HepG2 (cell line): ENCODE data around the gene BIK. TPM values are rescaled to one million over a fixed set of nuclear protein-coding genes. Genes with fewer than 3 reads are reported as not detected.

Experiments used
- ASH2L ChIP-seq: fragments of 300-600, 200-600 bp; sonication (generic); IDR thresholded peaks from 2 replicates; pipeline ENCODE4 v1.7.0; 2017; ENCODE audit warnings: low read depth, mild to moderate bottlenecking, moderate library complexity, mixed read lengths, low read length; ENCODE audit not compliant: insufficient read length
- ELF3 ChIP-seq: IDR thresholded peaks from 2 replicates; pipeline ENCODE4 v1.6.1; 2016; ENCODE audit warnings: missing genetic modification reagents, missing compliant biosample characterization
- GABPA ChIP-seq, 2 experiments: IDR thresholded peaks; 2 replicates each; pipeline ENCODE4 v1.6.1; 2011 to 2016; ENCODE audit warnings: low read depth in 2 of 2, low read length in 1 of 2, missing biosample characterization in 1 of 2, missing genetic modification characterization in 1 of 2
- GMEB2 ChIP-seq: IDR thresholded peaks from 2 replicates; pipeline ENCODE4 v1.6.1; 2016; ENCODE audit warnings: missing biosample characterization, missing genetic modification reagents, low read depth
- HDAC1 ChIP-seq: sonication (generic); formaldehyde crosslinking; IDR thresholded peaks from 2 replicates; pipeline ENCODE4 v1.5.1; 2020; ENCODE audit warnings: mild to moderate bottlenecking, missing genetic modification reagents
- HOMEZ ChIP-seq: IDR thresholded peaks from 2 replicates; pipeline ENCODE4 v1.6.1; 2016; ENCODE audit warnings: low read depth
- KDM2A ChIP-seq: sonication (generic); formaldehyde crosslinking; IDR thresholded peaks from 2 replicates; pipeline ENCODE4 v1.4.0; 2020; ENCODE audit warnings: low read depth, missing genetic modification reagents, borderline replicate concordance
- KMT2B ChIP-seq: IDR thresholded peaks from 2 replicates; pipeline ENCODE4 v1.6.1; 2016; ENCODE audit warnings: missing genetic modification reagents, missing compliant biosample characterization
- LCORL ChIP-seq, 2 experiments: fragments of 450-650 bp in 1 of 2; sonication (generic) in 1 of 2; formaldehyde crosslinking in 1 of 2; IDR thresholded peaks; 2 replicates each; pipeline versions ENCODE4 v1.5.0 to v1.6.1; 2017 to 2020; ENCODE audit warnings: antibody characterized with exemption in 1 of 2, missing genetic modification reagents in 1 of 2
- MYPOP ChIP-seq: sonication (generic); formaldehyde crosslinking; IDR thresholded peaks from 2 replicates; pipeline ENCODE4 v1.8.1; 2023; ENCODE audit warnings: mild to moderate bottlenecking, moderate library complexity, missing genetic modification reagents
- POLR2G ChIP-seq: fragments of 200-400 bp; formaldehyde crosslinking; IDR thresholded peaks from 2 replicates; pipeline ENCODE4 v1.6.1; 2018; ENCODE audit warnings: mild to moderate bottlenecking, low read depth, low read length, moderate library complexity
- REPIN1 ChIP-seq: sonication (generic); formaldehyde crosslinking; IDR thresholded peaks from 2 replicates; pipeline ENCODE4 v1.8.0; 2022; ENCODE audit warnings: missing genetic modification reagents, low read depth, mild to moderate bottlenecking, borderline replicate concordance
- SPEN ChIP-seq: sonication (generic); formaldehyde crosslinking; IDR thresholded peaks from 2 replicates; pipeline ENCODE4 v1.5.1; 2020; ENCODE audit warnings: low read depth, mild to moderate bottlenecking, missing genetic modification reagents
- TFDP1 ChIP-seq: IDR thresholded peaks from 2 replicates; pipeline ENCODE4 v1.6.1; 2016; ENCODE audit warnings: missing compliant biosample characterization, missing genetic modification reagents, borderline replicate concordance
- ZNF124 ChIP-seq: sonication (generic); formaldehyde crosslinking; IDR thresholded peaks from 2 replicates; pipeline ENCODE4 v1.4.0; 2020; ENCODE audit warnings: missing genetic modification reagents
- ZNF276 ChIP-seq: sonication (generic); formaldehyde crosslinking; IDR thresholded peaks from 2 replicates; pipeline ENCODE4 v1.4.0; 2020; ENCODE audit warnings: mild to moderate bottlenecking, low read depth, missing genetic modification reagents
- polyA plus RNA-seq, 8 experiments: library from polyadenylated mRNA; depleted of rRNA in 3 of 8; stranded (reverse) in 7 of 8; unstranded in 1 of 8; fragments of >200 nt; fragmentation: Illumina TruSeq in 4 of 8; extraction: Trizol in 4 of 8; gene quantifications; 2 replicates each; pipeline versions ENCODE4 v1.2.1 to v1.2.3, GENCODE V29; 2011 to 2016; ENCODE audit warnings: low read depth in 4 of 8, missing spikeins in 1 of 8, mixed read lengths in 1 of 8; ENCODE audit not compliant: insufficient read depth in 1 of 8
- total RNA-seq, 5 experiments: library from RNA; depleted of rRNA; stranded (reverse); fragments of >200 nt; fragmentation: Illumina TruSeq; extraction: Trizol; gene quantifications; 2 replicates each; pipeline ENCODE4 v1.2.3, GENCODE V29; 2016; ENCODE audit warnings: low read depth in 1 of 5

Gene BIK
- total and polyA plus RNA-seq, 2 of the 13 experiments (the other 11 are each of a cell fraction or from before 2014, with no cell fraction given): 0.54 to 0.80 TPM

GRCh38 chr22:43088984-43089717 is 21.4 kb upstream of the BIK start, which contains the start of gene TTLL1 (continued):
- TF ChIP-seq ZNF276 (CRISPR knock-in tag): 0 out of 2 replicates have a peak, but pooled peaks have one; percentile 43
- peak; percentile 52; the same call in 1 of the 2 replicates for TF ChIP-seq KDM2A (CRISPR knock-in tag)
- TF ChIP-seq LCORL (IDR thresholded peaks at IDR 0.05): no peak
- TF ChIP-seq LCORL (CRISPR knock-in tag; IDR thresholded peaks at IDR 0.05): peak; percentile 71; the same call in 1 of the 2 replicates
- TF ChIP-seq MYPOP (CRISPR knock-in tag): peak; percentile 76; the same call in 1 of the 2 replicates
- peak; percentile 84 for TF ChIP-seq HDAC1 (CRISPR knock-in tag)
- TF ChIP-seq ZNF124 (CRISPR knock-in tag): 0 out of 2 replicates have a peak, but pooled peaks have one; percentile 57
- TF ChIP-seq REPIN1: peak; percentile 21; the same call in 1 of the 2 replicates
- TF ChIP-seq KMT2B (CRISPR knock-in tag): peak; percentile 52; the same call in 1 of the 2 replicates
- peak; percentile 55 for TF ChIP-seq ELF3 (CRISPR knock-in tag)
- TF ChIP-seq SPEN: peak; percentile 78
- peak; percentile 60; the same call in 1 of the 2 replicates for TF ChIP-seq TFDP1 (CRISPR knock-in tag)
- TF ChIP-seq GMEB2 (CRISPR knock-in tag): peak; percentile 17; the same call in 1 of the 2 replicates
- 0 out of 2 replicates have a peak, but pooled peaks have one; percentile 16 for TF ChIP-seq HOMEZ (CRISPR knock-in tag)
- peak; percentile 57; the same call in 1 of the 2 replicates for TF ChIP-seq POLR2G
- TF ChIP-seq ASH2L: peak; percentile 54
- TF ChIP-seq GABPA (IDR thresholded peaks at IDR 0.05; ENCODE audit: low read depth, low read length): peak; percentile 98
- TF ChIP-seq GABPA (CRISPR knock-in tag; IDR thresholded peaks at IDR 0.05; ENCODE audit: low read depth): peak; percentile 91
